Erythroblast (primary cell): ENCODE data around the gene IFNLR1.

Experiments
- GATA1 ChIP-seq: IDR thresholded peaks from 2 replicates; pipeline ENCODE4 v1.6.1; 2011; ENCODE audit warnings: low read depth, mild to moderate bottlenecking, control low read depth, low read length, moderate library complexity
- POLR2A ChIP-seq: IDR thresholded peaks from 2 replicates; pipeline ENCODE4 v1.6.1; 2011; ENCODE audit warnings: mild to moderate bottlenecking, low read length

DNA sequence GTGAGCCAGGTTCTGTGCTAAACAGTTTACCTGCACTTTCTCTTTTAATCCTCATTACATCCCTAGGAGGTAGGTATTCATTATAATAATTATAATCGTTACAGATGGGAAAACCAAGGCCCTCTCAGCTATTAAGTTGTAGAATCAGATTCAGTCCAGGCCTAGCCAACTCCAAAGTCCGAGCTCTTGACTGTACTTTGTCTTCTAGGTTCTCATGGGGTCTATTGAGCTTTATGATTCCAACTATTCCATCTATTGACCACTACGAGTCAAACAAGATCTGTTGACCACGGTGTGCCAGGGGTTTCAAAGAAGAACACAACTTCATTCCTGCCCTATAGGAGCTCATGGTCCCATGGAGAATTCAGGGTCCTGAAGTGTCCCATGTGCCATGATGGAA is 2.0 kb downstream of the IFNLR1 start:
- TF ChIP-seq POLR2A (no peak), GATA1 (no peak)
